GM19372 (cell line): ENCODE measurements around the gene PPP3R1.
A peak's percentile ranks its signal among the peaks of the same experiment; 100 is the strongest.

Source experiments
- ATAC-seq: cut with Tn5 transposase; IDR thresholded peaks from one replicate; pipeline ENCODE4 v1.9.1; 2021; ENCODE audit warnings: mild to moderate bottlenecking, low read depth, moderate library complexity; ENCODE audit not compliant: unreplicated experiment

Gene PPP3R1

DNA sequence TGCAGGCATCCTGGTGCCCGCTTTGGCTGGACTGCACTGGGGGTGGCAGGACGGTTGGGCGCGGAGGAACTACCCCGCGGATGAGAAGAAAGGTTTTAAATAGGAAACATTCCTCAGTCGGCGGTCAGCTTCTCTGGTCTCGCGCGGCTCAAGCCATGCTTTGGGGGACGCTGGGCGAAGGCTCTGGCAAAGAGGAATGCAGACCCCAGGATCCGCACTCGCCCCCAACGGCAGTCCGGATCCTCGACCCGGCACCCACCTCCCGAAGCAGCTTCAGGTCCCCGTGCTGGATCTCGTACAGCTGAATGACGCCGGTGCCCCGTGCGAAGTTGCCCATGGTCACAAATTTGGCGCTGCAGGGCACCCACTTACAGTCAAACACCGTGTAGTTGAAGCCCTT is 95.3 kb downstream of the PPP3R1 start:
- ATAC-seq = peak; percentile 21

DNA sequence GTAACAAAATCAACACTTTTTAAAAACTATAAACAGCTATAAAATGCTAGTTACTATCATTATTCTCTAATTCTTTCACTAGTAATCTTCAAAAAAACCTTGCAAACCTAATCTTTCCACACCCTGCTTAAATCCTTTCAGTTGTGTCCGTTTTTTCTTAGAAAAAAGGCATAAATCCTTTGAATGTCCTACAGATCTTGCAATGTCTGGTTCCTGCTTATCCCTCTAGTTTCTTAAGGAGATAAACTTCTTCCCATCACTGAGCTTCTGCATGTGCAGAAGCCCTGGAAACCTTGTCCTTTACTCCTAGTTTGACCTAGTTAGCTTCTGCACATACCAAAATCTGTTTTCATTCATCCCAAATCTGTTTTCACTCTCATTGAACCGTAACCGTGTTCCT is 95.9 kb downstream of the PPP3R1 start:
- no peak for ATAC-seq

DNA sequence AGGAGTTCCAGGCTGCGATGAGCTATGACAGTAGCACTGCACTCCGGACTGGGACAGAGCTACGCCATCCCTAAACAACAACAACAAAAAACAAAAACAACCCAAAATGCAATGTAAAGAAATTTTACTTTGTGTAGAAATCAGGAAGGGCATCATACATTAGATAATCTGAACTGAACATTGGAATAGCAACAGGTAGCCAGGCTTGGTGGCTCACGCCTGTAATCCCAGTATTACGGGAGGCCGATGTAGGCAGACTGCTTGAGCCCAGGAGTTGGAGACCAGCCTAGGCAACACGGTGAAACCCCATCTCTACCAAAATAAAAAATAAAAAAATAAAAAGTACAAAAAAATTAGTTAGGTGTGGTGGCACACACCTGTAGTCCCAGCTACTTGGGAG is 96.7 kb downstream of the PPP3R1 start:
- ATAC-seq = no peak

DNA sequence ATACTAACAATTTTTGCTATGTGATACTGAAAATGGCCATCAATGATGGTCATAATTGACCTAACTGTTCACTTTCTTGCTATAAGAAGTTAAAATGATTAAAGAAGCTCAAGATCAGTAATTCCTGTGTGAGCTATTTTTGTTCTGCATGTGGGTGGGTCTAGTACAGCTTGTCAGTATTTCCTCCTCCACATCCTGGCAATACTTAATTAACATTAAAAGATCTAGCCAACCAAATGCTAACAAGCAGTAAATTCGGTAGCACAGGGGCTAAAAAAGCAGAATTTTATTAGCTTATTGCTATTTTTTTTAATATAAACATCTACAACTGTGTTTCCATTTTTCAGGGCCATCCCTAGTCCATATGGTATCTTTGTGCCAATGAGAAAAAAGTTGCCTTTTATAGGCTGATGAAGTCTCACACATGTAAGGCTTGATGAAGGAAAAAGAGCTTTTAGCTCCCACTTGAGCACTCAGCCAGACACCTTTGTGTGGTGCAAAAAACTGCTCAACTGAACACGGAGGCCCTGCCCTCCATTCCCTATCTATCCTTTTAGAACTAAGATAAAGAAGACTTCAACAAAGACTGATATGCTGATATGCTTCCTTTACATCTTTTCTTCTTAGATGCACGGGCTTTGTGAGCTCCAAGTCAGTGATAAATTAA is 99.5 kb downstream of the PPP3R1 start:
- no peak for ATAC-seq

DNA sequence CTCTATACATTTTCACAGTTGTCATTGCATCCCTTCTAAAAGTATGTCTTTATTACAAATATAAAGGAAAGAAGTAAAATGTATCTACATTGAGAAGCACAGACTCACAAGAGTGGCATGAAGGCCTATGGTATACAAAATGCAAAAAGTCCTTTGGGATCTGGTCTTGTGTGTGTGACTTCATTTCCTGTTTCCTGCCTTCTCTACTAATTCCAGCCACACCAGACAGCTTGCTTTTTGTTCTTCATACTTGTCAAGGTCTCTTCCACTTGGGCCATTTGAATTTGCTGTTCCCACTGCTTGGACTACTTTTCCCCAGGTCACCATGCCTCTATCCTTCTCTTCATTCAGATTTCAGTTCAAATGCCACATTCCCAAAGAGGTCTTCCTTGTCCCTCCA is 101.3 kb downstream of the PPP3R1 start:
- ATAC-seq = no peak

DNA sequence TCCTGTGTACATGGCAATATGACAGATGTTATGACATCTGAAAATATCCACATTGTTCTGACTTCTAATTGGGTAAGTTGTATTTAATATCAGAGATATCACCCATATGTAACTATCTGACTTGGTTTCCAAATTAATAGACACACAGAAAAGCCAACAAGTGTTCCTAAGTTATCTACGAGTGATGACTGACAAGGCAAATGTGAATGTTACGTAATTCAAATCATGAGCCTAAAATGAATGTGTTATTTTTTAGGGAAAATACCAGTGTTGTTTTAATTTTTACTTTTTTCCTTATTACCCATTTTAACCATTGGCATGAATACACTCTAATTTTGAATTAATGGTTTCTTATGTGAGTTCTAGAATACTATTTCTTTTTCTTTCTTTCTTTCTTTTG is 110.5 kb downstream of the PPP3R1 start:
- no peak for ATAC-seq

DNA sequence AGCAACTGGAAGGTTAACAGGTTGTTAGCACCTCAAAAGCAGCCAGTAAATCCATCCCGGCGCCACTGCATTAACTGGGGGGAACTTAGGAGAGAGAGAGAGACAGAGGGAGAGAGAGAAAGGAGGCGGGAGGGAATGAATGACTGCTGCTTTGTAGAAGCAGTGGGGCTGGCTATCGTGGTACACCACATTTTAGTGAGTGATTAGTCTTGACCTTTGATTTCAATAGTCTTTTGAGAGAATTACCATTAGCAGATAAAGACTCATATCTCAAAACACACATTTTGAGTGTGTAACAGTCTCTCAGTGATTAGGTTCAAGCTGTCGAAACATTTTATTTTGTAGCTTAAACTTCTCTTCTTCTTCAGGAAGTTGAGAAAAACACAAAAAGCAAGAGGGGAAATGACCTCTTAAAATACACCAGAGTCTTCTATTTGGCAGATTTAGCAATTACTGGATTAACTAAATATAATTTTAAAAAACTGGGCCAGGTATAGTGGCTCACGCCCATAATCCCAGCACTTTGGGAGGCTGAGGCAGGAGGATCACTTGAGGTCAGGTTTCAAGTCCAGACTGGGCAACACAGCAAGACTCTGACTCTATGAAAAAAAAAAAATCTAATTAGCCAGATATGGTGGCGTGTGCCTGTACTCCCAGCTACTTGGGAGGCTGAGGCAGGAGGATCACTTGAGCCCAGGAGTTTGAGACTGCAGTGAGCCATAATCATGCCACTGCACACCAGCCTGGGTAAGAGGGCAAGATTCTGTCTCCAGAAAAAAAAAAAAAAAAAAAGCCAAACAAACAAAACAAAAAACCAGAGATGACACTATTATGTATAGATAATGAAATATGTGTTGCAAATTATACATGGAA is 116.6 kb downstream of the PPP3R1 start:
- no peak for ATAC-seq

DNA sequence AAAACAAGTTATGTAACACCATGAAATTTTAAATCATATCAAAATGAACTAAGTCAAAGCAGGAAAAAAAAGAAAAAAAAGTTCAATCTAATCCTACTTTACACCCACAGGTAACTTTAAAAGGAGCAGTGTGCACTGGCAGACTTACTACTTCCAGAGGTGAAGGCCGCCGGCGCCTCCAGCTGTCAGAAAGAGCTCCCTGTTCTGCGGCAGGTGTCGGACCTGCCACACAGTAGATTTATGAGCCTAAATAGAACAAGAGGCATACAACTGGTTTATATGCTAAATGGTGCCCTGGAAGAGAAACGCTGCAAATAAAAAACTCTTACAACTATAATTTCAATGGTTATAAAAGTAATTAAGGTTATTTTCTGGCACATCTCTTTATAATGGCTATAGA is 117.8 kb downstream of the PPP3R1 start:
- no peak for ATAC-seq

DNA sequence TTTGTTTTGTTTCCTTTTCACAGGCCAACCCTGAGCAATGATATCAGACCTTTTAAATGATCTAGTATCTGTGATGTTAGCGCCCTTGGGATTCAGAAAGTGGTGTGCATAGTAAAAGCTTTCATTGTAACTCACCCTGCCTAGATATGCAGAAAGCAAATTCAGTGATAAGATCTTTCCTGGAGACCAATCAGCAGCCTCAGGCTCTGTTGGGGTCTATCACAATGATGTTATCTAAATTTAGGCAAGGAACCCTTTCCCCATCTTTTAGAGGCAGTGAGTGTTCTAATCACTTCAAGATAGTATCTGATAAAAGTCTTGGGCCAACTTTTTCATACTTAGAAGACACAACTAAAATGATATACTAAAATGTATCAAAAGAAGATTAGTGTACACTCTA is 118.2 kb downstream of the PPP3R1 start:
- ATAC-seq = no peak
